Left lung (tissue), 10 donors: Measurements from ENCODE around the gene SSBP4. TPM values are rescaled to one million over a fixed set of nuclear protein-coding genes. Genes with fewer than 3 reads are reported as not detected.

Source experiments
- ATAC-seq: fragments of 200-7000 bp; cut with Tn5 transposase; one replicate; pipeline ENCODE4 v1.9.1; 2020; ENCODE audit warnings: moderate library complexity
- DNase-seq, 4 donors: peaks; one replicate each; pipeline ENCODE4 v3.0.0-alpha.2; 2013 to 2020
- H3K27ac ChIP-seq, 2 donors: fragments of 200-600 bp; sonication (generic) in 1 of 2; one replicate each; pipeline versions ENCODE4 v1.5.0 to v1.8.0; 2020 to 2021
- H3K27me3 ChIP-seq, 2 donors: fragments of 200-600 bp; sonication (generic) in 1 of 2; one replicate each; pipeline versions ENCODE4 v1.5.0 to v1.8.0; 2020 to 2021
- H3K36me3 ChIP-seq, 2 donors: fragments of 200-600 bp; sonication (generic) in 1 of 2; one replicate each; pipeline versions ENCODE4 v1.5.0 to v1.8.0; 2020 to 2021
- H3K4me1 ChIP-seq, 2 donors: fragments of 200-600 bp; one replicate each; pipeline ENCODE4 v1.8.0; 2021
- H3K4me3 ChIP-seq, 2 donors: fragments of 200-600 bp; sonication (generic) in 1 of 2; one replicate each; pipeline versions ENCODE4 v1.5.0 to v1.8.0; 2020 to 2021; ENCODE audit warnings: mild to moderate bottlenecking in 1 of 2
- H3K9me3 ChIP-seq, 2 donors: fragments of 200-600 bp; sonication (generic) in 1 of 2; one replicate each; pipeline versions ENCODE4 v1.5.0 to v1.8.0; 2020 to 2021
- intact Hi-C, 2 donors: fragments of 100-400 bp; cut with DNase I; formaldehyde crosslinking; loops; one replicate each; pipeline versions ENCODE4 v1.11.2 to v1.14.2; 2022
- polyA plus RNA-seq, 6 donors: library from polyadenylated mRNA; unstranded; fragments of 120-200 nt; gene quantifications; one replicate each; pipeline ENCODE4 v1.2.1, GENCODE V29; 2013; ENCODE audit not compliant: insufficient read length in 6 of 6
- total RNA-seq, 2 donors: library from RNA; stranded (reverse); fragmentation: NEBNext Ultra II Directional; extraction: Animal tissue kit (Norgen Biotek cat#: 25700); gene quantifications; one replicate each; pipeline ENCODE4 v1.2.1, GENCODE V29; 2021
- TF ChIP-seq, protein P1 (sequence below), 2 donors: fragments of 200-600 bp; sonication (generic) in 1 of 2; IDR thresholded peaks; one replicate each; pipeline versions ENCODE4 v1.5.0 to v1.8.0; 2021; ENCODE audit warnings: antibody characterized with exemption in 2 of 2
- donor health status: DM: no; HTN: yes; CAD: no.
- donor health status: DM: no; HTN: no; CAD: no.

Gene SSBP4
- total and polyA plus RNA-seq, 8 donors: 49.8 to 99.8 (median 74.5) TPM

DNA sequence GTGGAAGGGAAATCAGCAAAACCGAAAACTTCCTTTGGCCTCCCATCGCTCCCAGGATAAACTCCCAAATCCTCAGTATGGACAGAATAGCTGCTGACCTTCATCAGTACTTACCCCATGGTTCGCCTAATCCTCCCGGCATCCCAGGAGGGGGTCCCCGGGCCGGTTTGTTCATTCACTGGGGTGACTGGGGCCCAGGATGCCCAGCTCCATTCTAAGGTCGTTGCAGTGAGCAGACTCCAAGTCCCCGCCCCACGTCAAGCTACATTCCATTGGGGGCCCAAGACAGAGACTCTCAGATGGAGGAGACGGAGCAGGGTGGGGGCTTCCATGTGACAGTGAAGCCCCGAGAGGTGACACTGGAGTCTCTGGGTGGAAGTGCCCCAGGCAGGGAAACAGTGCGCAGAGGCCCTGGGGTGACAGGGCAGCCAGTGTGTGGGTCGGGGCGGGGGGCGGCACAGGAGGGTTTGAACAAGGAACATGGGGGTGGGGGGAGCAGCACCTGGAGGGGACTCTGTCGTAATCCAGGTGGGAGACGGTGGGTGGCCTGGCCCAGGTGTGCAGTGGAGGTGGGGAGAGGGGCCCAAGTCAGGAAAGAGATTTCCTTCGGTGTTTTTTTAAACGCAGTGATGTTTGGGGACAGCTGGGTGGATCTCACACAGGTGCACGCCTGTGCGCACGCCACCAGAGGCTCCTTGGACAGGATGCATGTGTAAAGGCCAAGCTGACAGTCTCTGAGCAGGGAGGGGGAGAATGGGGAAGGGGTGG is 5.1 kb downstream of the SSBP4 start:
- Histone ChIP-seq H3K27ac (no peak overlapping the region), H3K4me1 (peaks cover 9 to 56% of the 10 kb centered on the region in 2 donors)
- intact Hi-C loops: no loop called here

DNA sequence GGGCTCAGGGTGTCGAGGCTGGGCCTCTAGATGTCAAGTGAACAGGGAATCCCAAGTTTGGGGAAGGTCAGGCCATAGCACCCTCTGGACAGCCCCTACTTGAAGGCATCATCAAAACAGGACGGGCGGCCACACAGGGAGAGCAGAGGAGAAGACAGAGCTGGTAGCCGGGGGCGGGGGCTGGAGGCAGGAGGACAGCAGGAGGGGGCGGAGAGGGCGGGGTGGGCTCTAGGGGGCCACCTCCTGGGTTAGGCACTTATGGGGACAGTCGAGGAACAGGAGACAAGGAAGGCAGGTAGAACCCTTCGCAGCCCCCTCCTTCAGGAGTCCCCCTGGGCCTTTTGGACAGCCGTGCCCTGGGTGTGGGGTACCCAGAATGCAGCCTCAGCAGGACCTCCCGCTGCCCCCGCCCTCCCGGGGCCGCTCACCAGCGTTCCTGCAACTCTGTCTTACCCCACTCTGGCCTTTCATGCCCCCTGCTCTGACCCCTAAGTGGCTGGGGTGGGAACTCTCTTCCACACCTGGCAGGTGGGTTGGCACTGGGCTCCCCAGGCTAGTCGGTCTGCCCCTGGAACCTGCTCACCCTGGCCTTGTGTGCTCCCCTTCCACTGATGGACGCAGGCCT is 5.8 kb downstream of the SSBP4 start:
- no peaks in the 10 kb centered on the region for H3K9me3 ChIP-seq
- H3K4me3 ChIP-seq: no peak overlapping the region
- no peak for ATAC-seq
- intact Hi-C loops: no loop called here
- DNase-seq: peak in 1 of 4 donors; percentile 74
- H3K36me3 ChIP-seq: peaks cover 0 to 5% of the 10 kb centered on the region in 2 donors
- peaks cover 0 to 19% of the 10 kb centered on the region in 2 donors for H3K27me3 ChIP-seq
- H3K4me1 ChIP-seq: peaks cover 14 to 60% of the 10 kb centered on the region in 2 donors
- no peak overlapping the region for H3K27ac ChIP-seq
- TF ChIP-seq, protein P1, sequence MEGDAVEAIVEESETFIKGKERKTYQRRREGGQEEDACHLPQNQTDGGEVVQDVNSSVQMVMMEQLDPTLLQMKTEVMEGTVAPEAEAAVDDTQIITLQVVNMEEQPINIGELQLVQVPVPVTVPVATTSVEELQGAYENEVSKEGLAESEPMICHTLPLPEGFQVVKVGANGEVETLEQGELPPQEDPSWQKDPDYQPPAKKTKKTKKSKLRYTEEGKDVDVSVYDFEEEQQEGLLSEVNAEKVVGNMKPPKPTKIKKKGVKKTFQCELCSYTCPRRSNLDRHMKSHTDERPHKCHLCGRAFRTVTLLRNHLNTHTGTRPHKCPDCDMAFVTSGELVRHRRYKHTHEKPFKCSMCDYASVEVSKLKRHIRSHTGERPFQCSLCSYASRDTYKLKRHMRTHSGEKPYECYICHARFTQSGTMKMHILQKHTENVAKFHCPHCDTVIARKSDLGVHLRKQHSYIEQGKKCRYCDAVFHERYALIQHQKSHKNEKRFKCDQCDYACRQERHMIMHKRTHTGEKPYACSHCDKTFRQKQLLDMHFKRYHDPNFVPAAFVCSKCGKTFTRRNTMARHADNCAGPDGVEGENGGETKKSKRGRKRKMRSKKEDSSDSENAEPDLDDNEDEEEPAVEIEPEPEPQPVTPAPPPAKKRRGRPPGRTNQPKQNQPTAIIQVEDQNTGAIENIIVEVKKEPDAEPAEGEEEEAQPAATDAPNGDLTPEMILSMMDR (IDR thresholded peaks at IDR 0.05): no peak

More for the DNA sequence above, 5.1 kb downstream of the SSBP4 start:
- no peak overlapping the region for H3K4me3 ChIP-seq
- peaks cover 0 to 17% of the 10 kb centered on the region in 2 donors for H3K27me3 ChIP-seq
- no peak for ATAC-seq
- H3K9me3 ChIP-seq: no peaks in the 10 kb centered on the region
- TF ChIP-seq, protein P1 (IDR thresholded peaks at IDR 0.05): no peak
- peak in 1 of 4 donors; percentile 54 for DNase-seq
- peaks cover 0 to 5% of the 10 kb centered on the region in 2 donors for H3K36me3 ChIP-seq

DNA sequence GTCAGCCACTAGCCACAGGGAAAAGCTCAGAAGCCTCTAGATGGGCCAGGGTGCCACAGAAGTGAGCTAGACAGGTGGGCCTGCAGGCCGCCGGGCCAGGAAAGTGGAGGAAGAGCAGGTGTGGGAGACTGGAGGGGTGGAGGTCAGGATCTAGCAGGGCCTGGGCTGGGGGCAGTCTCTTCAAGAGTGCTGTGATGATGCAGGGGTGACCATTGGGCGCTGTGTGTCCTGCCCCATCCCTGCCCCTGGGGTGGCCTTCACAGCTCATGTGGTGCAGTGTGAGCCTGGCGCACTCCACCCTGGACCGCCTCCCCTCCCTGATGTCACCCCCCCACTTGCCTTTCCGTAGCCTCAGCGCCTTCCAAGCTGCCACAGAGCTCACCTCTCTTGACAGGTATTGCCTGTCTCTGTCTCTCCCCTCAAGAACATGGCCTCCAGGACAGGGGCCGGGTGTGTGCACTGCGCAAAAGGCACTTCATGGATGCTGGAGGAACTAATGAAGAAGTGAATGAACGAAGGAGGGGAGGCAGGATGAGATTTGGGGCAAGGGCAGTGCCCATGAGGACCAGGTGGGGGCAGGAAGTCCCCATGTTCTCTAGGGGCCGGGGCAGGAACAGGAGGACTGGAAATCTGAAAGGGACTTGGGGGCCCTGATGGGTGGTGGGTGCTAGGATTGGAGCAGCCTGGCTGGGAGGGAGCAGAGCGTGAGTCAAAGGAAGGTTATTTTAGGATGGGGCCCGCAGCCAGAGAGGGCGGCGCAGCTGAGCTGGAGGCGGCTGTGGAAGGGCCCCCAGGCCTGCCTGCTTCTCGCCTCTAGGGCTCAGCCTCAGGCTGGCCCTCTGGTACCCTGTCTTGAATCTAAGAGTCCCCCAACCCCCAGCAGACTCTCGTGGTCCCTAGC is 6.6 kb downstream of the SSBP4 start:
- H3K9me3 ChIP-seq: no peaks in the 10 kb centered on the region
- peak in 1 of 4 donors; percentile 70 for DNase-seq
- peak overlapping the region; percentile 19 to 48 for H3K27ac ChIP-seq
- TF ChIP-seq, protein P1 (IDR thresholded peaks at IDR 0.05): no peak
- intact Hi-C loops: no loop called here
- H3K4me1 ChIP-seq: peaks cover 9 to 56% of the 10 kb centered on the region in 2 donors
- H3K36me3 ChIP-seq: peaks cover 0 to 9% of the 10 kb centered on the region in 2 donors
- H3K27me3 ChIP-seq: peaks cover 0 to 14% of the 10 kb centered on the region in 2 donors
- no peak overlapping the region for H3K4me3 ChIP-seq
- ATAC-seq: peak; percentile 1

DNA sequence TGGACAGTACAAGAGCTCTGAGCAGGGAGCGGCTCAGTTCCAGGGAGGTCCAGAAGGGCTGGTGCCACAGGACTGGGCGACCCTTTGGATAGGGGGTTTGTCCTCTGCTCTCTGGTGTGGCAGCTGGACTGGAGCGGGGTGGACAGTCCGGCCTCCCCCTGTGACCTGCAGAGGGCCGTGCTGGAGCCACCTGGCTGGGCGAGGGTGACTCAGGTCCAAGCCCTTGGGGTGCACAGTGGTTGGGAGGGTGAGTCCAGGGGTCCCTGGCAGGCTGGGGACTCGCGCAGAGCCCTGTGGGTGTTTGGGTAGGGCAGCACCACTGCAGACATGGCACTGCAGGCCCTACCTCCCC is 7.2 kb downstream of the SSBP4 start:
- Histone ChIP-seq H3K4me1 (peaks cover 8 to 50% of the 10 kb centered on the region in 2 donors), H3K4me3 (no peak overlapping the region), H3K27me3 (peaks cover 0 to 14% of the 10 kb centered on the region in 2 donors), H3K9me3 (no peaks in the 10 kb centered on the region), H3K36me3 (peaks cover 0 to 9% of the 10 kb centered on the region in 2 donors), H3K27ac (peak overlapping the region; percentile 19 to 48)
- ATAC-seq: no peak
- TF ChIP-seq, protein P1 (IDR thresholded peaks at IDR 0.05): no peak
- intact Hi-C loops: no loop called here
- DNase-seq: peak in 1 of 4 donors; percentile 67
